SW480 (cell line): Measurements from ENCODE around the gene BCKDHB.
"Not testable (repeated sequence)": the region's sequence is repeated elsewhere in the genome, so short reads cannot be mapped to it uniquely, and the experiment has no call there.

Source experiments
- DNase-seq: peaks from one replicate; pipeline ENCODE4 v3.0.0-alpha.2; 2016; ENCODE audit warnings: low spot score

BCKDHB gene

GRCh38 chr6:80209430-80209829, 103.0 kb downstream of the BCKDHB start:
- DNase-seq = no peak

DNA sequence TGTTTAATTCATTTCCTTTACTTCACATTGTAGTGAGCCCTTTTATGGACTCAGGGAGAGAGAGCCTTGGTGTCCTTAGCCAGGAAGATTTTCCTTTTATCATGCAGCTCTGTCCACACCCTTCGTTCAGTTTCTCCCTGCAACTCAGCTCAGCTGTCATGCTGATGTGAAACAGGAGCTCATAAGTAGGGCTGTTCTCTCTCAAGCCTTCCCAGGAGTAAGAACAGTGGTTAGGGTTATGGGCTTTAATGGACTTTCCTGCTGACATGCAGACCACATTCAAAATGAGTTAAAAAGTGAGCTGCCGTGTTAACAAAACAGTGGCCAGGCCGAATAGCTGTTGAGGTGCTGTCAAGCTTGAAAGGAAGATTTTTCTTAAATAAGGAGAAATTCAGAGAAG, 104.1 kb downstream of the BCKDHB start:
- no peak for DNase-seq

DNA sequence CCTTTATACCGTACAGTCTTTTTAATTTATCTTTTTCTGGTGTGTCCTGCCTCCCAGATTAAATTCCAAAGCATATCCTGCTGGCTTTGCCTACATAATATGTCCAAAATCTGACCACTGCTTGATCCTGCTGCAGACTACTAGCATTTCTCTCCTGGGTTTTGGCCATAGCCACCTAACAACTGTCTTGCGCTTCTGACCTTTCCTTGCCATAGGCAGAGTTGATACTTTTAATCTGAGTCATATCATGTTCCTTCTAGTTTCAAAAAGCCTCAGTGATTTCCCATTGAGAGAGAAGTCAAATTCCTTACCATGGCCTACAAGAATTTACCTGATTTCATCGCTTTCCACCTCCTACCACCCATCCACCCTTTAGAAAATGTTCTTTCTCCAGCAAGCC, 104.8 kb downstream of the BCKDHB start:
- DNase-seq = no peak

GRCh38 chr6:80211890-80212289, 105.4 kb downstream of the BCKDHB start:
- DNase-seq = not testable (repeated sequence)

- DNase-seq = peak; percentile 55
Measured at GRCh38 chr6:80214436-80215022, 108.1 kb downstream of the BCKDHB start.

DNA sequence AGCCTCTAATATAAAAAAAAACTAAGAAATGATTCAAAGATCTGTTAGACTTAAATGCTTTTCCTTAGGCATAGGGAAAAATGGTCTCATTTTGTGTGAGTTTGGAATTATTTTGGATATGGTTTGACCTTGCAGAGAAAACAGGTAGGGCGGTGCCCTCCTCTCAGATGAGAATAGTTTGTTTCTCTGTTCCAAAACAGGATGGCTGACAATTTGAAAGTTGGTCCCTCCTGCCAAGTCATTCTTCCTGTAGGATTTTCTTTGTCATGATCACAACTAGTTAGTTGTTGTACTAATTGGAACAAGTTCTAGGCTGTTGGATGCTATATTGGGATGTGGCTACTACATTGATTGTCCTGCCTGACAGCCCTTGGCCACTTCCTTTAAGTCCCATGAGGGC, 108.6 kb downstream of the BCKDHB start:
- no peak for DNase-seq

DNA sequence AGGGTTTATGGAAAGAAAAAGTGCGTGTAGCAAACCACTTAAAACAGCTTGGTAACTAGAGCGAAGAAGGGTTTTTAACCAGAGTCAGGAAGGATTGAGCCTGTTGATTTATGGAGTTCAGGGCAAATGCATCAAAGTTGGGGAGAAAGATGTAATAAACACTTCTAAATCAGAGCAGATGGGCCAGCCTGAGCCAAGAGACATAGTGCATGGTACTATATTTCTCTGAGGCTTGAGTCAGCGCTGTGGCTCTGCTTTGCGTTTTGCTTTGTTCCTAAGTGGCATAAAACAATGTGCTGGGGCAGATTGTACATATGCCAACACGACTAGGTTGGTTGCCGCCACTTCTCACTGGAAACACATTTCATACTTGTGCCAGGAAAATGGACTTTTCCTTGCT, 111.3 kb downstream of the BCKDHB start:
- DNase-seq = no peak

- no peak for DNase-seq
Measured at GRCh38 chr6:80223743-80224212, 117.3 kb downstream of the BCKDHB start.

DNA sequence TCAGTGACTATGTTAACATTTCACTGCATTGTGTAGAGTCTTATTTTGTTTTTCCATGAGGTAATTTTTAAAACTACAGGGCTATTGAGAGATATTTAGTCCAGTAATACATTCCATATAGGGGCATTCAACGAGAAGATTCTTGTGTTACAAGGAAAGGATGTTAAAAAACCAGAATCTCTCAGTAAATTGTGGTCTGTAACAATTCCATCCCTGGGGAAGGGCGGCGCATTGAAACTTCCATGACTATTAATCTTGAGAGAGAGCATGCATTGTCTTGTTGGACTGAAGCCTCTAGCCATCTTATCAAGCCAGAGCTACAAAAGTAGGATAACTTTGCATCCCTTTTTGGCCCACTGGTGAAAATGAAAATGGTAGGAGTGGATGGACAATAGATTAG, 119.7 kb downstream of the BCKDHB start:
- DNase-seq = no peak

DNA sequence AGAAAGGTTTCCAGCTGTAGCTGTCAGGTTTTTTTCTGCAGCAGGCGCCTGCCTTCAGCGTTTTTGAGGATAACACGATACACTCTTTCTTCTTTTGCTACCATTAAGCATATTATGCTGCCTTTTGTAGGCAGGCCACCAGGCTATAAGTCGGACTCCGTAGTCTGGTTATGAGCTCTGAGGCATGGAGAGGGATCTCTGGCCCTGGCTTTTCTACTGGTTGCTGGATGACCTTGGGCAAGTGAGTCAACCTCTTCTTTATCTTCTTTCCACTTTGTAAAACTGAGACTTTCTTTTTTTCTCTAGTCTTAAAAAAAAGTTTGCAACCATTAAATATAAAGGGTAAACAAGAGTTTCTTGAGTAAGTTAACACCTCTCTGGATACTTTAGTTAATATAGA, 120.2 kb downstream of the BCKDHB start:
- no peak for DNase-seq

DNA sequence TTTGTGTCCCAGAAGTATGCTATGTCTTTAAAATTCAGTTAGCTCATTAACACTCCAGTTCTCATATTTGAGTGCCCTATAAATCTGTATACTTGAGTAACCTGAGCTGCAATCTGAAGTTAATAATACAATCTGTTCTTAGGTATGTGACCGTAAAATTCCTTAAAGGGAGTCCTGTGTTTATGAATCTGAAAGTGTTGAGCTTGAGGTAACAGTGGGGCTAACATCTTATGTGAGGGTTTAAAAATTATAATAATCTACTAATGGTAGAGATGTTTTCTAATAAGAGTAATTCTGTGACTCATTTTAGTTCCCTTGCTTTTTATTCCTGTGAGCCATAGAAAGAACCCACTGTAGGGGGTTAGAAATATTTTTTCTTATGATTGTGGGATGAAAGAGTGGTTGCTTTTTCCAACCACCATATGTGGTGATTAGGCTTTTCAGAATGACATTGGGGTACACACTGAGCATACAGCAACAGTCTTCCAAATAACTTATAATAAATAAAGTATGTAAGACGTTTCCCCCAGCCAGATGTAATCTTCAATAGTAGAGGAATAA, 121.2 kb downstream of the BCKDHB start:
- no peak for DNase-seq

DNA sequence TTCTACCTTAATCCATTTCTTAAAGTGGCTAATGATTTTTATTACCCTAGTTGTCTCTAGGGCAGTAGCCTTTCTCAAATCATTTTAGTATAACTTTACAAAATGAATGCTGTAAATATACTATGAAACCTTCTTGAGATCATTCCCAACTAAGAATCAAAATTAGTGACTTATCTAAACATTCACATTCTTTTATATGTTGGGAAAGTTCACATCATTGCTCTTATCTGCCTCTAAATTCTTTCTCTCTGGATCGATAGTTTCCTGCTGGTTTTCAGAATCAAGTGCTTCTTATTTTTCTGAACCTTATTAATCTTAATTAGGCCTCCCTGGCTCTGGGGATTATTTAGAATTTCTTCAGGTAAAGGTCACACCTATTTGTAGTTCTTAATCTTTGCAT, 126.8 kb downstream of the BCKDHB start:
- no peak for DNase-seq

GRCh38 chr6:80233958-80234357, 127.5 kb downstream of the BCKDHB start:
- no peak for DNase-seq

DNA sequence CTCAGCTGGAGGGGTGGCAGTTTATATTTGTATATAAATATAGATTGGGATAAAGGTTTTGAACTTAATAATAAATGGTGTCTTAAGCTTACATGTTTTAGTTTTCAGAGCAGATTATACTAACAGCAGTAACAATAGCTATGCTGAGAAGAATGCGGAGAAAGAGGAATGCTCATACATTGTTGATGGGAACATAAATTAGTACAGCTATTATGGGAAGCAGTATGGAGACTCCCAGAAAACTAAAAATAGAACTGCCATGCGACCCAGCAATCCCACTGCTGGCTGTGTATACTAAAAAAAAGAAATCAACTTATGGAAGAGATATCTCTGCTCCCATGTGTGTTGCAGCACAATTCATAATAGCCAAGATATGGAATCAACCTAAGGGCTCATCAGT, 127.9 kb downstream of the BCKDHB start:
- DNase-seq = no peak

GRCh38 chr6:80234908-80235307, 128.4 kb downstream of the BCKDHB start:
- DNase-seq = no peak

DNA sequence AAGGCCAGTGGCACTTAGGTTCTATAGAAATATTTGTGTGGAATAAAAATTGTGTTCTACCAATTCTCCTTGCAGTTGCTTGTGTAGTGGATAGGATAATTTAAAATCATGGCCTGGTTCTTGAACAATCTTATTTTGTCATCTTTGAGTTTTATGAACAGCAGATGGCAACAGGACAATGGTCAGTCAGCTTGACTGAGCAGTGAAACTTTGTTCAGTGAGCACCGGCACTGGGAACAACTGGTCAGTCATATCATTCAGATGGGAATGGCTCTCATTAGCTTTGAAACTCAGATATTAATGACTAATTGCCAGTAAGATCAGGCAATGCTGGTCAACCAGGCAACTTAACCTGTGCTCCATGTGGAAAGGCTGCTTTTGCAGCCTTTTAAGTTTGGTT, 129.2 kb downstream of the BCKDHB start:
- no peak for DNase-seq

GRCh38 chr6:80238754-80239153, 132.3 kb downstream of the BCKDHB start:
- DNase-seq = not testable (repeated sequence)

DNA sequence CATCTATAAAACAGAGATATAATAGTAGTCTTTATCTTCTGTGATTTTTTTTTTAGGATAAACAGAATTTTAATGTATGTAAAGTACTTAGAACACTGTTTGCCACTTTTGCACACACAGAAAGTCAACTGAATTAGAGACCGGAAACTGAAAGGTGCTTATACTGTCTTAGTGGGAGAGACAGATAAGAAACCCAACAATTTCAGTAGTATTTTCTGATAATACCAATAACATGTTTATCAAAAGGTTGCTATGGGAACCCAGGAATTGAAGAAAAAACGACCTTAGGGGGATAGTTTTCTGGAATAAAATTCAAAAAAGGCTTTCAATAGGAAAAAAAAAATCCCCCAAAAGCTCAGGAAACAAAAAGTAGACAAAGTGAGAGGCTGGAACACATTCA, 138.6 kb downstream of the BCKDHB start:
- DNase-seq = no peak

GRCh38 chr6:80249897-80250296, 143.4 kb downstream of the BCKDHB start:
- no peak for DNase-seq

- DNase-seq = no peak
Measured at GRCh38 chr6:80250391-80250997, 144.0 kb downstream of the BCKDHB start.

DNA sequence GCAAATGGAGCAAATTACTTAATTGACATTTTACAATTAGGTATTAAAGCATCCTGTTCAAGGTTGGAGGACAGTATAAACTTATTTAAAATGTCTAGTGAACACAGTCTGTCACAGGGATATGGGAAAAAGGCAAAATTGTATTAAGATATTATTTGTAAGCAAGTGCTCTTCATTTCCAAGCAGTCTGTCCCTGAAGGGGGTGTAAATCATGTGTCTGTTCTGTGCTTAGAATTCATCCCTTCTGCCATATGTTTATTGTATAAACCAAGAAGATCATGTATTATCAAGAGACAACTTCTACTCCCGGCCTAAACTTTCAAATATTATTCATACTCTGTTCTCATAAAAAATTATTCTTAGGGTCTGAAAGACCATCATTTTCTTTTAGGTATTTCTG, 144.8 kb downstream of the BCKDHB start:
- DNase-seq = no peak

- no peak for DNase-seq
Measured at GRCh38 chr6:80254716-80255115, 148.2 kb downstream of the BCKDHB start.

GRCh38 chr6:80256691-80257090, 150.2 kb downstream of the BCKDHB start:
- DNase-seq = no peak

- DNase-seq = no peak
Measured at GRCh38 chr6:80259118-80259517, 152.6 kb downstream of the BCKDHB start.
